GM12865 (cell line): Measurements from ENCODE around the gene POLDIP3.

Experiments
- DNase-seq: peaks from one replicate; pipeline ENCODE4 v3.0.0; 2010; ENCODE audit warnings: low read depth
- H3K4me3 ChIP-seq: 2 replicates; pipeline ENCODE4 v1.5.1; 2011; ENCODE audit warnings: mild to moderate bottlenecking, low read depth, low read length, control low read depth
- TF ChIP-seq, protein P1 (sequence below): IDR thresholded peaks from 2 replicates; pipeline ENCODE4 v1.5.1; 2011; ENCODE audit warnings: low read length, control low read depth, low read depth, inconsistent platforms; ENCODE audit not compliant: insufficient read depth; ENCODE audit errors: missing control alignments

POLDIP3 gene

DNA sequence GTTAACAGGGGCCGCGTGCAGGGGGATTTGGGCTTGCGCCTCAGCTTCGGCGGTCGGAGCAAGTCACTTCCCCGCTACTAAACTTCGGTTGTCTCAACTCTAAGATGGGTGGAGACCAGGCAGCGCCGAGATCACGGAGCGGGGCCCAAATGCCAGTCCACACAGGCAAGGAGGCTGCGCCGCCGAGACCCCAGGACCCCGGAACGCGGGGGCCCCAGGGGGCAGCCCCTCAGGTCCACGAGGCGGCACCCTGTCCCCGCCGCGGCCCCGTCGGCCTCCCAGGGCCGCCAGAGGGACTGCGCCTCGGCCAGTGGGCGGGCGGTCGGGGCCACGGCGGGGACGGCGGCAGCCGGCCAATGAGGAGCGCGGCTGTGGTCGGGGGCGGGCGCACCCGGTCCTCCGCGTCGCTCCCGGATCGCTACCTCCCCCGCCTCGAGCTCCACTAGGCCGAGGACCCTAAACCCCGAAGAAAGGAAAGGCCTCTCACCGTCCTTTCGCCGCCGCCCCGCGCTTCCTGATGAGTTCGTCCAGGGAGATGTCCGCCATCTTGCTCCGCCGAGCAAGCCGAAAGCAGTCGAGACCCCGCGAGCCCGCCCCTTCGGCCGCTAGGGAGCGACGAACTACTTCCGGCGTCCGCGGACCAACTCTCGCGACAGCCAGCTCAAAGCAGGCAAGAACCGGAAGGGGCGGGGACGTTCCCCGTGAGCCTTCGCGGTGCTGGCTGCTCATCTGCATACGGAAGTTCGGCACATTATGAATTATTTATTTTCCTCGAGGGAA is at the start of gene POLDIP3:
TSS of gene POLDIP3 (minus strand) at position 572 of the 780 bp plus-strand sequence. CDS start at position 546, 26 bp downstream.
- DNase-seq: peak; percentile 100
- H3K4me3 ChIP-seq: peak within 1 kb of the TSS; percentile 68
- TF ChIP-seq, protein P1, sequence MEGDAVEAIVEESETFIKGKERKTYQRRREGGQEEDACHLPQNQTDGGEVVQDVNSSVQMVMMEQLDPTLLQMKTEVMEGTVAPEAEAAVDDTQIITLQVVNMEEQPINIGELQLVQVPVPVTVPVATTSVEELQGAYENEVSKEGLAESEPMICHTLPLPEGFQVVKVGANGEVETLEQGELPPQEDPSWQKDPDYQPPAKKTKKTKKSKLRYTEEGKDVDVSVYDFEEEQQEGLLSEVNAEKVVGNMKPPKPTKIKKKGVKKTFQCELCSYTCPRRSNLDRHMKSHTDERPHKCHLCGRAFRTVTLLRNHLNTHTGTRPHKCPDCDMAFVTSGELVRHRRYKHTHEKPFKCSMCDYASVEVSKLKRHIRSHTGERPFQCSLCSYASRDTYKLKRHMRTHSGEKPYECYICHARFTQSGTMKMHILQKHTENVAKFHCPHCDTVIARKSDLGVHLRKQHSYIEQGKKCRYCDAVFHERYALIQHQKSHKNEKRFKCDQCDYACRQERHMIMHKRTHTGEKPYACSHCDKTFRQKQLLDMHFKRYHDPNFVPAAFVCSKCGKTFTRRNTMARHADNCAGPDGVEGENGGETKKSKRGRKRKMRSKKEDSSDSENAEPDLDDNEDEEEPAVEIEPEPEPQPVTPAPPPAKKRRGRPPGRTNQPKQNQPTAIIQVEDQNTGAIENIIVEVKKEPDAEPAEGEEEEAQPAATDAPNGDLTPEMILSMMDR: peak; percentile 25

DNA sequence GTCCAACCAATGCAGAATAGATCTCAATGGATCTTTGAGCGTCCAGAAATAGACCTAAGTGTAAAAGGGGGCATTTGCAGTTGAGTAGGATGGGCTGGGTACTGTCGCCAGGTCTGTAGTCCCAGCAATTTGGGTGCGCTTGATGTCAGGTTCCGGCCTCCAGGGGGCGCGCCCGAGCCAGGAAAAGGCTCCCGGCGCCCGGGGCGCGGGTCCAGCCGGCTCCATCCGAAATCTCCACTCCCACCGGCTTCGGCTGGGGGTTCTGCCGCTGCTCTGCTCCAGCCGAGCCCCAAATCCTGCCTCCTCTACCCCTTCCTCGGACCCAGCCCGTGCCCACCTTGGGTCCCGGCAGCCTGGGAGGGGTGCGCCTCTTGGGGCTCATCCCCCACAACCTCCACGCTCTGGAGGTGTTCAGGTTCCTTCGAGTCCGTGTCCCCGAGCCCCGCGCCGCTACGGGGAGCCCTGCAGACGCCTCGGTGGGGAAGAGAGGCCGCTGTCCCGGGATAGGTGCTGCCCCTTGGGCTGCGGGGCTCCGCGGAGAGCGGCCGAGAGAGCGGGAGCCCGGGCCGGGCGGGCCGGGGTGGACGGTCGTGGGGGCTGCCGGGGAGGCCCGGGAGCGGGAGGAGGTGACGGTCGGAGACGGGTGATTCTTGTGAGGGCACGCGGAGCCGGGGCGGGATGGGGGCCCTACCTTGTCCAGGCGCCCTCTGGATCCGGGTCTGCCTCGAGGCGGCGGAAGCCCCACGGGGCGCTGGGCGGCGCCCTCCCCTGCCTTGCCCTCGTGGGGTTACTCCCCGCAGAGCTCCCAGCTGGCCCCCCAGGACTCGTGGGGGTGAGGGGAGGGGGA is 47.5 kb upstream of the POLDIP3 start:
- TF ChIP-seq, protein P1: peak; percentile 87
- DNase-seq: peak; percentile 86
- peak overlapping the region; percentile 79 for H3K4me3 ChIP-seq

GRCh38 chr22:42656578-42656977 is 41.9 kb upstream of the POLDIP3 start:
- no peak for DNase-seq
- no peak overlapping the region for H3K4me3 ChIP-seq
- TF ChIP-seq, protein P1: no peak

- TF ChIP-seq, protein P1: no peak
- no peak overlapping the region for H3K4me3 ChIP-seq
- DNase-seq: peak; percentile 92
Measured at GRCh38 chr22:42655693-42656092, 41.0 kb upstream of the POLDIP3 start.

GRCh38 chr22:42654436-42655073 is 39.9 kb upstream of the POLDIP3 start:
- no peak overlapping the region for H3K4me3 ChIP-seq
- TF ChIP-seq, protein P1: no peak
- no peak for DNase-seq

- DNase-seq: no peak
- TF ChIP-seq, protein P1: no peak
- H3K4me3 ChIP-seq: no peak overlapping the region
Measured at GRCh38 chr22:42653999-42654398, 39.3 kb upstream of the POLDIP3 start.
